BE2C (cell line): ENCODE measurements around the gene P2RY13.

Source experiments
- DNase-seq: peaks from one replicate; pipeline ENCODE4 v3.0.0-alpha.2; 2020
- H3K27me3 ChIP-seq: fragments of 250-450 bp; sonication (Bioruptor Pico); 2 replicates; pipeline ENCODE4 v1.5.1; 2020; ENCODE audit warnings: mild to moderate bottlenecking
- H3K36me3 ChIP-seq: fragments of 250-450 bp; sonication (Bioruptor Pico); 2 replicates; pipeline ENCODE4 v1.5.1; 2020; ENCODE audit warnings: mild to moderate bottlenecking
- H3K4me1 ChIP-seq: fragments of 250-450 bp; sonication (Bioruptor Pico); 2 replicates; pipeline ENCODE4 v1.5.1; 2020
- H3K4me3 ChIP-seq: 2 replicates; pipeline ENCODE4 v1.5.1; 2011; ENCODE audit warnings: low read depth, low read length
- H3K9me3 ChIP-seq: fragments of 250-450 bp; sonication (Bioruptor Pico); 2 replicates; pipeline ENCODE4 v1.5.1; 2020
- CTCF ChIP-seq: IDR thresholded peaks from 2 replicates; pipeline ENCODE4 v1.5.1; 2012; ENCODE audit warnings: mild to moderate bottlenecking, low read depth, low read length

P2RY13 gene

GRCh38 chr3:151305775-151306151 is 23.6 kb downstream of the P2RY13 start:
- TF ChIP-seq CTCF, result no peak
- H3K27me3 ChIP-seq, result no peaks in the 10 kb centered on the region
- H3K4me3 ChIP-seq, result no peak overlapping the region
- DNase-seq, result no peak
- H3K9me3 ChIP-seq, result no peaks in the 10 kb centered on the region
- no peaks in the 10 kb centered on the region for H3K4me1 ChIP-seq
- no peaks in the 10 kb centered on the region for H3K36me3 ChIP-seq

- H3K9me3 ChIP-seq, result no peaks in the 10 kb centered on the region
- no peak for DNase-seq
- H3K4me3 ChIP-seq, result no peak overlapping the region
- H3K27me3 ChIP-seq, result no peaks in the 10 kb centered on the region
- no peaks in the 10 kb centered on the region for H3K36me3 ChIP-seq
- no peaks in the 10 kb centered on the region for H3K4me1 ChIP-seq
- no peak for TF ChIP-seq CTCF
Observed at GRCh38 chr3:151305060-151305774, 24.1 kb downstream of the P2RY13 start.

GRCh38 chr3:151303751-151304150 is 25.6 kb downstream of the P2RY13 start:
- H3K9me3 ChIP-seq, result no peaks in the 10 kb centered on the region
- no peak for TF ChIP-seq CTCF
- H3K27me3 ChIP-seq, result no peaks in the 10 kb centered on the region
- no peak for DNase-seq
- no peak overlapping the region for H3K4me3 ChIP-seq
- H3K4me1 ChIP-seq, result no peaks in the 10 kb centered on the region
- H3K36me3 ChIP-seq, result no peaks in the 10 kb centered on the region

- Histone ChIP-seq H3K4me3 (no peak overlapping the region), H3K36me3 (no peaks in the 10 kb centered on the region)
Observed at GRCh38 chr3:151301787-151302186, 27.6 kb downstream of the P2RY13 start.

GRCh38 chr3:151300539-151300938 is 28.8 kb downstream of the P2RY13 start:
- no peaks in the 10 kb centered on the region for H3K36me3 ChIP-seq
- no peaks in the 10 kb centered on the region for H3K27me3 ChIP-seq
- DNase-seq, result no peak
- no peak overlapping the region for H3K4me3 ChIP-seq
- H3K4me1 ChIP-seq, result no peaks in the 10 kb centered on the region; the same call in 1 of the 2 replicates
- H3K9me3 ChIP-seq, result no peaks in the 10 kb centered on the region
- TF ChIP-seq CTCF, result no peak

More at GRCh38 chr3:151301787-151302186, 27.6 kb downstream of the P2RY13 start:
- TF ChIP-seq CTCF, result no peak
- Histone ChIP-seq H3K4me1 (no peaks in the 10 kb centered on the region; the same call in 1 of the 2 replicates), H3K9me3 (no peaks in the 10 kb centered on the region), H3K27me3 (no peaks in the 10 kb centered on the region)
- no peak for DNase-seq

GRCh38 chr3:151299006-151299405 is 30.3 kb downstream of the P2RY13 start:
- Histone ChIP-seq H3K27me3 (no peaks in the 10 kb centered on the region), H3K4me3 (no peak overlapping the region), H3K9me3 (no peaks in the 10 kb centered on the region), H3K36me3 (no peaks in the 10 kb centered on the region), H3K4me1 (no peaks in the 10 kb centered on the region; the same call in 1 of the 2 replicates)
- DNase-seq, result no peak
- TF ChIP-seq CTCF, result no peak
